SK-N-SH (cell line): ENCODE results near the gene ZBTB16. TPM values are rescaled to one million over a fixed set of nuclear protein-coding genes. Genes with fewer than 3 reads are reported as not detected.

Experiments used
- polyA plus RNA-seq, 3 experiments: library from polyadenylated mRNA; depleted of rRNA; stranded (reverse); fragments of >200 nt; gene quantifications; 2 replicates each; pipeline ENCODE4 v1.2.3, GENCODE V29; 2012

The ZBTB16 gene
- polyA plus RNA-seq, 1 of the 3 experiments (the other 2 are of a cell fraction) = not detected

Other genes with a start within 250 kb of the ZBTB16 start
- 18.3 and 20.0 TPM in 2 replicates for gene USP28, start 184.1 kb upstream of the ZBTB16 start, polyA plus RNA-seq (2012; rRNA removed)
- not detected in 2 replicates for gene HTR3B, start 154.9 kb upstream of the ZBTB16 start, polyA plus RNA-seq (2012; rRNA removed)
- not detected in 2 replicates for gene HTR3A, start 84.6 kb upstream of the ZBTB16 start, polyA plus RNA-seq (2012; rRNA removed)
- 84.6 and 106 TPM in 2 replicates for gene NNMT, start 236.7 kb downstream of the ZBTB16 start, polyA plus RNA-seq (2012; rRNA removed)